HG03175 (cell line): Measurements from ENCODE around the gene IFNA2.
"Not testable (repeated sequence)": the region's sequence is repeated elsewhere in the genome, so short reads cannot be mapped to it uniquely, and the experiment has no call there.

Experiments
- ATAC-seq: cut with Tn5 transposase; IDR thresholded peaks from one replicate; pipeline ENCODE4 v1.9.1; 2021; ENCODE audit warnings: mild to moderate bottlenecking, moderate library complexity; ENCODE audit not compliant: unreplicated experiment

The IFNA2 gene

GRCh38 chr9:21383627-21384026, 1.6 kb downstream of the IFNA2 start:
- ATAC-seq, result no peak

GRCh38 chr9:21381448-21382339, 3.5 kb downstream of the IFNA2 start:
- ATAC-seq, result peak; percentile 98

- ATAC-seq, result not testable (repeated sequence)
Observed at GRCh38 chr9:21371467-21371866, 13.7 kb downstream of the IFNA2 start.

GRCh38 chr9:21367957-21368356, 17.2 kb downstream of the IFNA2 start, which contains the start of gene IFNA13:
Gene IFNA13, minus strand, starts transcription at chr9:21368057. Its CDS starts 47 bp downstream, at chr9:21368010.
- ATAC-seq, result no peak

- peak; percentile 95 for ATAC-seq
Observed at GRCh38 chr9:21367169-21367568, 18.0 kb downstream of the IFNA2 start.

- no peak for ATAC-seq
Observed at GRCh38 chr9:21362287-21362686, 22.9 kb downstream of the IFNA2 start.

GRCh38 chr9:21357479-21358460, 27.4 kb downstream of the IFNA2 start:
- peak; percentile 88 for ATAC-seq

- ATAC-seq, result no peak
Observed at GRCh38 chr9:21350787-21351186, 34.4 kb downstream of the IFNA2 start, which contains the start of gene IFNA6. Gene IFNA6, minus strand, starts transcription at chr9:21350887. Its CDS starts 0 bp downstream, at chr9:21350887.

GRCh38 chr9:21348430-21348970, 36.7 kb downstream of the IFNA2 start:
- ATAC-seq, result no peak

- ATAC-seq, result no peak
Observed at GRCh38 chr9:21340735-21341134, 44.5 kb downstream of the IFNA2 start.

- ATAC-seq, result no peak
Observed at GRCh38 chr9:21336457-21336856, 48.7 kb downstream of the IFNA2 start.

- ATAC-seq, result peak; percentile 87
Observed at GRCh38 chr9:21334701-21335632, 50.2 kb downstream of the IFNA2 start, which contains the start of gene KLHL9. Gene KLHL9, minus strand, starts transcription at chr9:21335404. Its CDS starts 545 bp downstream, at chr9:21334859.
